Panc1 (cell line): ENCODE data around the gene ZNF469. TPM values are rescaled to one million over a fixed set of nuclear protein-coding genes. Genes with fewer than 3 reads are reported as not detected.

Experiments used
- ATAC-seq: fragments of 200-7000 bp; cut with Tn5 transposase; 2 replicates; pipeline ENCODE4 v1.9.1; 2020; ENCODE audit warnings: mild to moderate bottlenecking, moderate library complexity
- BruUV-seq: library from RNA; stranded (reverse); fragments of 400-500 nt; replicated peaks from 2 replicates; lab custom pipeline; 2021; lab: Mats Ljungman, UMichigan
- CTCF ChIA-PET: fragments of 300-600 bp; sonication (Branson Sonifier 250); formaldehyde crosslinking; loops from one replicate; lab custom pipeline; 2022; ENCODE audit warnings: antibody characterized with exemption; lab: Charles Lee
- POLR2A ChIA-PET: fragments of 300-600 bp; sonication (Branson Sonifier 250); formaldehyde crosslinking; loops from one replicate; lab custom pipeline; 2022; ENCODE audit warnings: antibody characterized with exemption; lab: Charles Lee
- DNase-seq: peaks from one replicate; pipeline ENCODE4 v3.0.0-alpha.2; 2010; ENCODE audit warnings: low read depth, low spot score
- H3K27ac ChIP-seq: 2 replicates; pipeline ENCODE4 v1.5.1; 2011; ENCODE audit warnings: mild to moderate bottlenecking, low read length, inconsistent platforms
- H3K27me3 ChIP-seq: fragments of 200-500 bp; sonication (Bioruptor generic); 2 replicates; pipeline ENCODE4 v1.6.0; 2014; ENCODE audit warnings: low read length, inconsistent platforms; ENCODE audit not compliant: control insufficient read depth, insufficient read depth
- H3K36me3 ChIP-seq: fragments of 200-500 bp; sonication (Bioruptor generic); 2 replicates; pipeline ENCODE4 v1.5.1; 2014; ENCODE audit warnings: inconsistent platforms, mild to moderate bottlenecking, low read length, moderate library complexity; ENCODE audit not compliant: control insufficient read depth, insufficient read depth
- H3K4me1 ChIP-seq: 2 replicates; pipeline ENCODE4 v1.5.1; 2011; ENCODE audit warnings: inconsistent platforms, mild to moderate bottlenecking, low read length, moderate library complexity; ENCODE audit not compliant: control insufficient read depth, insufficient read depth
- H3K4me3 ChIP-seq, 2 experiments: 2 replicates each; pipeline ENCODE4 v1.5.1; 2011 to 2012; ENCODE audit warnings: low read depth in 2 of 2, low read length in 2 of 2, mild to moderate bottlenecking in 2 of 2, inconsistent platforms in 1 of 2, moderate library complexity in 1 of 2
- H3K9me3 ChIP-seq: fragments of 200-500 bp; sonication (Bioruptor generic); 2 replicates; pipeline ENCODE4 v1.5.1; 2014; ENCODE audit warnings: low read depth, mild to moderate bottlenecking, inconsistent platforms, low read length, moderate library complexity; ENCODE audit not compliant: control insufficient read depth, insufficient read depth
- CTCF ChIP-seq: fragments of 450-650 bp; IDR thresholded peaks from 2 replicates; pipeline ENCODE4 v1.5.1; 2017; ENCODE audit warnings: mild to moderate bottlenecking
- POLR2AphosphoS5 ChIP-seq: IDR thresholded peaks from 2 replicates; pipeline ENCODE4 v1.6.1; 2012; ENCODE audit warnings: mild to moderate bottlenecking, low read depth, low read length, moderate library complexity
- REST ChIP-seq, 2 experiments: IDR thresholded peaks; 2 replicates each; pipeline ENCODE4 v1.6.1; 2011 to 2012; ENCODE audit warnings: low read depth in 2 of 2, control low read depth in 1 of 2, low read length in 1 of 2, mild to moderate bottlenecking in 1 of 2, moderate library complexity in 1 of 2; ENCODE audit not compliant: insufficient read depth in 1 of 2
- SIN3A ChIP-seq: IDR thresholded peaks from 2 replicates; pipeline ENCODE4 v1.6.1; 2012; ENCODE audit warnings: low read depth, mild to moderate bottlenecking, low read length, moderate library complexity, borderline replicate concordance; ENCODE audit not compliant: insufficient read depth
- TCF7L2 ChIP-seq: IDR thresholded peaks from 2 replicates; pipeline ENCODE4 v1.6.1; 2011; ENCODE audit warnings: mild to moderate bottlenecking, low read depth, low read length, inconsistent platforms
- in situ Hi-C: cut with HindIII; loops from 2 replicates; pipeline ENCODE4 v1.10.0; 2016; ENCODE audit warnings: low sequenced_read_pairs, low pct_unique_long_range_greater_than_20kb
- intact Hi-C: fragments of 100-400 bp; cut with micrococcal nuclease; formaldehyde crosslinking; loops from one replicate; pipeline ENCODE4 v1.10.0; 2022; ENCODE audit not compliant: unreplicated experiment
- total RNA-seq: library from RNA; stranded (reverse); gene quantifications from one replicate; pipeline ENCODE4 v1.2.1, GENCODE V29; 2021; ENCODE audit not compliant: unreplicated experiment

Gene ZNF469
- total RNA-seq, 1 experiment from 2014 or later = 1.3 TPM

GRCh38 chr16:88404769-88405168 lies 22.0 kb downstream of the ZNF469 start:
- H3K4me1 ChIP-seq = no peaks in the 10 kb centered on the region
- H3K27me3 ChIP-seq = no peaks in the 10 kb centered on the region
- no peaks in the 10 kb centered on the region for H3K36me3 ChIP-seq
- TF ChIP-seq SIN3A (no peak), CTCF (no peak), TCF7L2 (no peak)
- BruUV-seq = no TSS peak
- in situ Hi-C loops = loop anchor here (10.0 kb wide), 1 partner anchor 110 kb away; no protein-coding TSS in a partner anchor
- ATAC-seq = no peak
- no peak overlapping the region for H3K4me3 ChIP-seq
- intact Hi-C loops = no loop called here
- no peak for DNase-seq
- CTCF ChIA-PET = no interaction called here
- H3K27ac ChIP-seq = no peak overlapping the region
- POLR2A ChIA-PET = no interaction called here
- H3K9me3 ChIP-seq = no peaks in the 10 kb centered on the region

GRCh38 chr16:88405216-88406060 lies 22.7 kb downstream of the ZNF469 start:
- POLR2A ChIA-PET = no interaction called here
- in situ Hi-C loops = loop anchor here (10.0 kb wide), 1 partner anchor 111 kb away; no protein-coding TSS in a partner anchor
- Histone ChIP-seq H3K4me3 (no peak overlapping the region), H3K9me3 (no peaks in the 10 kb centered on the region), H3K27ac (no peak overlapping the region), H3K4me1 (no peaks in the 10 kb centered on the region), H3K36me3 (no peaks in the 10 kb centered on the region), H3K27me3 (no peaks in the 10 kb centered on the region)
- CTCF ChIA-PET = interaction anchor here (0.6 kb wide), 1 partner anchor 118 kb away, joined by 3 read pairs; no protein-coding TSS in a partner anchor
- intact Hi-C loops = no loop called here
- DNase-seq = no peak
- no peak for TF ChIP-seq TCF7L2
- no peak for TF ChIP-seq REST (IDR thresholded peaks at IDR 0.05; ENCODE audit: insufficient read depth in 1 of 2, low read depth in 2 of 2, low read length in 1 of 2)
- TF ChIP-seq CTCF = no peak
- TF ChIP-seq POLR2AphosphoS5 = no peak
- TF ChIP-seq SIN3A = no peak
- no peak for ATAC-seq
- no TSS peak for BruUV-seq
